Activated CD4-positive, alpha-beta T cell treated with anti-CD3 and anti-CD28 coated beads, Interleukin-2, amount 50 U/mL, for 4 hours (primary cell): ENCODE results near the gene USP51.
"Not testable (repeated sequence)": the region's sequence is repeated elsewhere in the genome, so short reads cannot be mapped to it uniquely, and the experiment has no call there.

Source experiments
- DNase-seq, 2 experiments: peaks; one replicate each; pipeline ENCODE4 v3.0.0-alpha.2; 2020

USP51 gene

GRCh38 chrX:55489314-55490009 is at the start of gene USP51:
Gene USP51, minus strand, starts transcription at chrX:55489848. Its CDS starts 909 bp downstream, at chrX:55488939.
- DNase-seq = peak; percentile 4 to 6

DNA sequence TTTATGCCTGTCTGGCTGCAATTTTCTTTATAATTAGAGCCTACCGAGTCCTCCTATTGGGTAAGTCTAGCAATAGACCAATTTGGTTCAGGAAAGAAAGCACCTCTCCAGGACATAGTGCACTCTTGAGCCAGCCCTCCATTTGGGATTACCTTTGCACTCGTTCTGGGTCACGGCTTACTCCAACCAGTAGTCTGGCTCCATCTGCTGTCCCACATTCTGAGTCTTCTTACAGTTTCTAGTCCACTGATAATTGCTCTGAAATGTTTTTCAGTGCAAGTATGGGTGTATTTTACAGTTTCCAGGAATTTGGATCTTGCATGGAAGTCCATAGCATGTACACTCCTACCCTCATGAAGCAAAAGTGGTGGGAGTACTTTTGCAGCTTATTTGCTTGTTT is 34.8 kb upstream of the USP51 start:
- DNase-seq = no peak

DNA sequence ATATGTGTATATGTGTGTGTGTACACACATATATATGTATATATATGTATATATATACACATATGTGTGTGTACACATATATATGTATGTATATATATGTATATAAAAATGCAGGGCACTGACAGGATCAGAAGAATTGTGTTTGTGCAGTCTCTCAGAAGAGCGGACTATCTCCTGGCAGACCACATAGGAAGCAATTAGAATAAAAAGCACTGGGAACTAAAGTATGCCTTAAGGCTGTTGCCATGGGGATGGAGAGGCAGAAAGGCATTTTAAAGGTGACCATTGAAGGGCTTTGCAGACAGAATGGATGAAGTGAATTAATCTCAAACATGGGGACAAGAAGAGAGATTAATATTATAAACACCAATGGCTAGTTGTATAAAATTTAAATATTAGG is 33.7 kb upstream of the USP51 start:
- no peak for DNase-seq

DNA sequence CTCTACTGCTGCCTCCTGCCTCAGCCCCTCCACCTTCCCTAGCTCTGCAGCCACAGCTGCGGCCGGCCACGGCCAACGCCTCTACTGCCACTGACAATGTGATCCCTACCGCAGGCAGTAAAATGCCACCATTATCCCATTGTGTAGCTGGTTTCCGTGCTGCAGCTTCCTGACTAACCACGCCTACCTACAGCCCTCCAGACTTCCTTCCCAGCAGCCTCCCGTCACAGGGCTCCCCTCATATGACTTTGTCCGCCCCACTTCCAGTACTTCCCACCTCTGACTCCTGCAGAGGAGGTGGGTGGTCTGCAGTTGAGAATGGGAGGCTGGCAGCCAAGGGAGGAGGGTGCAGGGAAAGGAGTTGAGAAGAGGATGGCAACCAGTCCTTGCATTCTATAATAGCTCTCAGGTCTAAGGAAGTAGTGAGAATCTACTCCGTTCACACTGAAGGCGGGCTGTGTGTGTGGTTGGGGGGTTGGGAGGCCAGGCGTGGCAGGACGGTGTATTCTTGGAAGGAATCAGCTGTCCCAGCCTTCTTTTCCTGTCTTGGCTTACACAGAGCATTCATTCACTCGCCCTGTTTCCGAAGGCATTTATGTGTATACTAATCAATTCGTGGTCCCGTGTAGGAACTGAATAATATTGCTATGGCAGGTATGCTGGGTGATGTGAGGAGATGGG is 33.1 kb upstream of the USP51 start:
- DNase-seq = no peak

- DNase-seq = no peak
Observed at GRCh38 chrX:55521687-55522086, 32.0 kb upstream of the USP51 start.

- DNase-seq = not testable (repeated sequence)
Observed at GRCh38 chrX:55516794-55517481, 27.3 kb upstream of the USP51 start.

DNA sequence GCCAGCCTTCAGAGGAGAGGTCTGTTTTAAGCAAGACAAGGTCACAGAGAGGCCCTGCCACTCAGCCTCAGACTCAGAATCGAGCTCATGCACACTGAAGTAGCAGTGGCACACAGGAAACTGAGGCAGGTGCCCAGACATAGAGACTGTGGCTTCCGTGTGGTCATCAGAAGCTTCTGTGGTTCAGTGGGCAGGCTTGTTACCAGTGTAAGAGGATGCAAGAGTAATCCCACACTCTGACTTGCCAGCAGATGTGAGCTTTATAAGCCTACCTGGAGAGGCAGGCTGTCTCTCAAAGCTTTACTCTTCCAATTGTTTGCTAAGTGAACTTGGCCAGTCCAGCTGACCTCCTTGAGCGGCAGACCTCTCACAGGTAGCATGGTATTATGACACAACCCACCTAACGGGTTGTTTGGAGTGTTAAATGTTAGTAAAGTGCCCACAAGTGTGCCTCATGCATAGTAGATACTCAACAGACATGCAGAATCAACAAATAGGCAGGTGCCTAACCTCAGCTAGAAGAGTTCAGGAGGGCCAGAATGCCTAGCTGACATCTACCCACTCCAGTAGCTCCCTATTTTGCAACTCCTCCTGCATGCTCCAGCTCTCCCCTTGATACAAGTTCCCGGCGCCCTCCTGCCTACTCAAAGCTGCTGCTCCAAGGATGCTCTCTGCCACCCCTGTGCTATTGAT is 23.5 kb upstream of the USP51 start:
- not testable (repeated sequence) for DNase-seq

DNA sequence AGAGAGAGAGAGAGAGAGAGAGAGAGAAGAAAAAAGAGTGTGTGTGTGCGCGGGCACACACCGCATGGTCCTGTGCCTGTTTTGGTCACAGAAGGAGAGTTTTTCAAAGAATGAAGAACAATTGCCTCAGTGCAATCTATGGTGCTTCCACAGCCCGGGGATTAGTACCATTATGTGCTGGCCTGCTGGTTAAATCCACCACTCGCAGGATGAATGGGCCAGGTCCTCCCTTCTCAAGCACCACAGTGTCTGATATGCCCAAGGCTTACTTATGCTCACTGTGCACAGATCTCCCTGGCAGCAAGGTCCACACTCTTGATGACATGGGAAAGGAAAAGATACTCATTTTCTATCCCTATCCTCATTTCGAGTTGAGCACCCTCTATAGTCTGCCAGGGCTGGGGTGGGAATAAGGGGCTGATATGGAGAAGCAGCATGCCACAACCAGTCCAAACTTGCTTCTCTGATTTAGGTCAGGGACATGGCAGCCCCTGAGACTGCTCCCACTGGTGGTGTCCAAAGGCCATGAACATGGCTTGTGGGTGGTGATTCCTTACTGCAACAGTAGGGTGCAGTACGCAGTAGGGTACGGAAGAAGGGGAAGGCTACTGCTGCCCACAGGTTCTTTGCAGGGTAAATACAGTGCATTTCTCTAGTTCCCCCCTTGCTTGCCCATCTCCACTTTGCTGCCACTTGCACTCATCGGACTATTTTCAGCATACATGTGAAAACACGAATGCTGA is 18.9 kb upstream of the USP51 start:
- not testable (repeated sequence) for DNase-seq

DNA sequence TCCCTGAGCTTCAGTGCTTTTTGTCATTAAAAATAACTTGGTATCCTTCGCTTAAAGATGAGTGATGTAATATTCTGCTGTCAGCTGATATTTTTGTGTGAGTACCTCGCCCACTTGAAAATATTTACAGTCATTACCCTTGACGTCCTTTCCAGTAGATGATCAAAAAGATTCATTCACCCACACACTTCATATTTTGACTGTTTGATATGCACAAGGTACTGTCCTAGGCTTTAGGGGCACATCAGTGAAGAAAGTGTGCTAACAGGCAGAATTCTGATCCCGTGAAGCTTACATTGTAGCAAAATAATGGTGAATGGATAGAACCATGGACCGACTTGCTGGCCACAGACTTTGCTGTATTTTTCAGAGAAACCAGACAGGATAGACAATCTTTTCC is 18.1 kb upstream of the USP51 start:
- DNase-seq = not testable (repeated sequence)

GRCh38 chrX:55507010-55507409 is 17.4 kb upstream of the USP51 start:
- not testable (repeated sequence) for DNase-seq

DNA sequence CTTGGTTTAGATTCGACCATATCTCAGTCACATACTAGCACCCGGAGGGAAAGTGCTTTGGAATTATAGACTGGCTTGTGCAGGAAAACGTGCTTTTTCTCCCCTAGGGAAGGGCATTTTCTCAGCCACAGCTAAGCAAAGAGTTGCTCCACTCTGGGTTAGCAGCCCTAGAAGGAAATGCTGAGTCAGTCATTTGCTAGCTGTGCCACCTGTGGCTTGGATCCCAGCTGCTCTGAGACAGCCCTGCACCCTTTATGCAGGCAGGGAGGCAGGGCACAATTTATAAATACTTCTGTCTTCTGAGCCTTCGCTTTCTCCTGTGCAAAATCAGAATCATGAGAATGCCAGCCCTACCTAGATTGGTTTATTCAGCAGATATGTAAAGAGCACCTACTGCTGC is 1.3 kb upstream of the USP51 start:
- DNase-seq = no peak

DNA sequence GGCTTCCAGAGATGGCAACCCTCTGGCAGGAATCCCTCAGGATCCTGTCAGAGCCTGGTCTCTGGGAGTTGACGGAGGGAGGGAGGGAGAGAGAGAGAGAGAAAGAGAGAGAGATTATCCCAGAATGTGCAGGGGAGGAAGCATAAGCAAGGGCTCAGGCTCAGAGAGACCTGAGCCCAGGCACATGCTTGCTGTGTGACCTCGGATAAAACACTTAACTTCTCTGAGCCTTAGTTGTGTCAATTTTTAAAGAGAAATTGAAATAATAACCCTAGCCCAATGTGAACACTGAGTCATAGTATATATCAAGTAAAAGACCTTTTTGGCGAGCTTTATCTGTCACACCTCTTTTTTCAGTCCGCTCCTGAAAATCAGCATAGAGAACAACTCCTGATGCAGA is 473 bp upstream of the USP51 start:
- no peak for DNase-seq

DNA sequence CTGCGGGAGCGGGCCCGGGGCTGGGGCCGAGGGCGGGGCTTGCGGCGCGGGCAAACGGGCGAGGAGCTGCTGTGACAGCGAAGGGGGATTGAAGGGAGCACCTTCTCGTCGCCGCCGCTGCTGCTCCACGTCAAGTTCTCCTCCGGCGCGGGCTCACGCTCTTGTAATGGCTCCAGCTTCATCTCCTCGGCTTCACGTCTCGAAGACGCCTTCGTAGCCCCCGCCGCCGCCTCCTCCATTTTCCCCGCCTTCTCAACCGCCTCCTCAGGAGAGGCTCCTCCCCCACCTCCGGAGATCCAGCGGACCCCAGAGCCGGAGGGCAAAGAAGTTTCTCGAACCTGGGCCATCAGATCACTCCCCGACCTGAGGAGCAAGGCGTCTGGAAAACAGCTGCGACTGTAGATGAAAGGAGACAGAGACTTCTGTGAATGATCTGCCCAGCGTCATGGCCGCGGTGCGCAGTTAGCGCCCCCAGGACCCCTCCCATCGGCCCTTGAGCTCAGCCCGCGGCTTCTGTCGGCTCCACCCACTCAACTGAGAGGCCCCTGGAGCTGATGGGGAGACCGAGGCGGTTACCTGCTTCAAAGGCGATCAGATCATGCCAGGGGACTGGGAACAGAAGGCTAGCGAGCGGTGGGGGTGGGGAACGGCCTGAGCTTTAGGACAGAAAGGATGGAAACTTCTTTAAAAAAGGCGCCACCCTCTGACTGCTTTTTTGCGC is 895 bp downstream of the USP51 start:
- DNase-seq = peak; percentile 58 to 60

DNA sequence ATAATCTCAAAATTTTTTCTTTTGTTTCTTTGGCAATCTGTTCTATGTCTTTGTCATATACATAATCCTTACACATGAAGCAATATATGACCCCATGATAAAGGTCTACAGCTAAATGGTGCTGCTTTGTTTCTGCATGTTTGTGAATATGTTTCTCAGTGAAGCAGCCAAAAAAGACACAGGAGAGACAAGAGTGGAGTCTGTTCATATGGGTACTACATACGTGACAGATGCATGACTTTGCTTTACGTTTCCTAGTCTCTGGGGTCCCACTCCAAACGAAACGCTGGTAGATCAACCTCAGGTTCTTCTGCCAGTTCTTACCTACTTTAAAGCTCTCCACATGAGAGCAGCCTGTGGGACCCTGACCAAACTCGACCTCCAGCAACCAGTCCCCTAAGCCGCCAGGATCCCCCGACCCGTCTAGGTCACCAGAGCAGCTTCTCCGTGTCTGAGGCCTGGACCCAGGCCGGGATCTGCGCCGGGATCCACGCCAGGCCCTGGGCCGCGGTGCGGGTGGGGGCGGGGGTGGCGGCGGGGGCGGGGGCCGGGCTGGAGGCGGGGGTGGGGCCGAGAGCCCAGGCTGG is 1.5 kb downstream of the USP51 start:
- DNase-seq = no peak

DNA sequence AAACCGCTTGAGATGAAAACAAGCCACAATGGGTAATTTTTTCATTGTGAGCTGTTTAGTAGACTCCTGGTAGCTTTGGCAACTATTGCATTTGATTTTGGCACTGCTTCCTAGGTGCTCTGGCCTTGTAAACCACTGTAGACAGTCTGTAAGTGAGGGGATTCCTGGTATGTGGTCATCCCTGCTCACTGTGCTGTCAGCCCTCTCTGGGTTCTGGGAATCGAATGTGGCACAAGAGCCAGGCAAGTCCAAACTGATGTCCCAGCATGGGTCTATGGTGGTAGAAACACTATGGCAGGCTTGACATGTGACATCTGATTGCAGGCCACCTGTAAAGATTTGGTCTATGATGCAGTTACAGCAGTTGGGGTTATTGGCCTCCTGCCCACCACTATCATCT is 2.5 kb downstream of the USP51 start:
- DNase-seq = no peak

DNA sequence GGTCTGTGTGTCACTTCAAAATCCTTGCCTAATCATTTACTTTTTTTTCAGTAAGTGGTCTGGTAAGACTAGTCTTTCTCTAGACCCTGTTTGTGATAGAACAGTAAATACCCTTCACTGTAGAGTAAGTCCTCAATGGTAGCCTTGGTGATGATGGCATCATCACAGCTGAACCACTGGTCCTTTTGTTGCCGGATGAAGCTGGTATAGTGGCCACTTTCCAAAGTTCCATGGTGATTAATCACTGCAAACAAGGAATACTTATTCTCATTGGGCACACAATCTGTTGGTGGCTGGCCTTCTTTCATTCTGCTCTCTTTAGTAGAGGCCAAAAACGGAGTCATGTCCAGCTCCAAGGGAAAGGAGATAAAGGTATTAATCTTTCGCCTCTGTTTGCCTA is 2.9 kb downstream of the USP51 start:
- DNase-seq = no peak

DNA sequence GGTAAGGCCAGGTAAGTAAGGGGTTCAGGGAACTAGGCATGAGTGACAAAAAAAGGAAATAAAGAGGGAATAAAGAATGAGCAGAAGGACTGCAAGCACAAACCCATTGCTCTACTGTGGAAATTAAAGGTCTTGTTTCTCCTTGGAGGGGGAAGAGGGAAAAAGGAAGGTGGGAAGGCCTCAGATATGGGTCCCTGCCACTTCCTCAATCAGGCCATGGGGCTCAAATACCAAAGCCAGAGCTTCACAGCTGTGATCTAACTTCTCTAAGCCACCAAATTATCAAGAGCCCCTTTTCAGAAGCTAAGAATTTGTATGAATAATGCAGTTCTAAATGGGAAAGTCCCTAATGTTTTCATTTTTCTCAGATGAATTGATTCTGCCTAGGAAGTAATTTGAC is 4.7 kb downstream of the USP51 start:
- no peak for DNase-seq

- no peak for DNase-seq
Observed at GRCh38 chrX:55480390-55481062, 9.1 kb downstream of the USP51 start.

GRCh38 chrX:55479956-55480355 is 9.7 kb downstream of the USP51 start:
- not testable (repeated sequence) for DNase-seq

DNA sequence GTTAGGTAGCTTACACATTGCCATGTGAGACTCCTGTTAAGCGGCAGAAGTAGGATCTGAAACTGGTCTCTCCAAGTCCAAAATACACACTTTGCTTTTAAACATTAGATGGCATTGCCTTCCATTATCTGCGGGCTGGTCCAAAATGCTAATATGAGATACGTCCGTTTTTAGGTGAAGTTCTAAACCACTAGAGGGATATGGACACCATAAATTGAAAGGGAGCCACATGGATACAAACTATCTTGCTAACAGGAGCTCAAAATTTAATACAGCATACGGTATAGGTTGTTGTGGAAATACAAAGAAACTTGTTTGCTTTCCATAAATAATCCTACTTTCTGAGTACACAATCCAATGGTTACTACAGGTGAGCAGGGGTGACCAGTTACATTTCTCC is 23.9 kb downstream of the USP51 start:
- not testable (repeated sequence) for DNase-seq

GRCh38 chrX:55465108-55465507 is 24.5 kb downstream of the USP51 start:
- not testable (repeated sequence) for DNase-seq
